ENCODE measurements around the gene CDH24. TPM values are rescaled to one million over a fixed set of nuclear protein-coding genes. Genes with fewer than 3 reads are reported as not detected.

Gene CDH24
- total and polyA plus RNA-seq, 2 experiments from 2014 or later: 6.9 to 18.0 TPM

GRCh38 chr14:23097786-23098185 lies 40.5 kb upstream of the CDH24 start:
- Histone ChIP-seq H3K4me3 (no peak overlapping the region), H3K4me1 (ENCODE audit: insufficient read depth) (peaks cover 18% of the 10 kb centered on the region), H3K27ac (no peak overlapping the region), H3K9me2 (replicated peaks; ENCODE audit: insufficient read depth) (no peaks in the 10 kb centered on the region), H3K9me3 (ENCODE audit: low read depth) (no peaks in the 10 kb centered on the region), H3K79me2 (peaks cover 51% of the 10 kb centered on the region), H2AFZ (no peak overlapping the region), H3K27me3 (no peaks in the 10 kb centered on the region), H3K4me2 (no peak overlapping the region), H3K36me3 (replicated peaks; ENCODE audit: insufficient read depth, low read depth) (no peaks in the 10 kb centered on the region), H4K20me1 (ENCODE audit: insufficient read depth, poor library complexity, severe bottlenecking) (peaks cover 21% of the 10 kb centered on the region)
- TF ChIP-seq CTCF (IDR thresholded peaks at IDR 0.05; ENCODE audit: poor library complexity): no peak
- no peak for TF ChIP-seq EZH2 (IDR thresholded peaks at IDR 0.05; ENCODE audit: borderline replicate concordance)
- no peak for TF ChIP-seq EZH2phosphoT487 (IDR thresholded peaks at IDR 0.05; ENCODE audit: low read depth, severe bottlenecking, unreplicated experiment)
- 98% methylated on average over 7 of the region's 7 CpGs for WGBS (ENCODE audit: low lambda C conversion rate, missing lambda C conversion rate)
- DNase-seq (ENCODE audit: low spot score): no peak

DNA sequence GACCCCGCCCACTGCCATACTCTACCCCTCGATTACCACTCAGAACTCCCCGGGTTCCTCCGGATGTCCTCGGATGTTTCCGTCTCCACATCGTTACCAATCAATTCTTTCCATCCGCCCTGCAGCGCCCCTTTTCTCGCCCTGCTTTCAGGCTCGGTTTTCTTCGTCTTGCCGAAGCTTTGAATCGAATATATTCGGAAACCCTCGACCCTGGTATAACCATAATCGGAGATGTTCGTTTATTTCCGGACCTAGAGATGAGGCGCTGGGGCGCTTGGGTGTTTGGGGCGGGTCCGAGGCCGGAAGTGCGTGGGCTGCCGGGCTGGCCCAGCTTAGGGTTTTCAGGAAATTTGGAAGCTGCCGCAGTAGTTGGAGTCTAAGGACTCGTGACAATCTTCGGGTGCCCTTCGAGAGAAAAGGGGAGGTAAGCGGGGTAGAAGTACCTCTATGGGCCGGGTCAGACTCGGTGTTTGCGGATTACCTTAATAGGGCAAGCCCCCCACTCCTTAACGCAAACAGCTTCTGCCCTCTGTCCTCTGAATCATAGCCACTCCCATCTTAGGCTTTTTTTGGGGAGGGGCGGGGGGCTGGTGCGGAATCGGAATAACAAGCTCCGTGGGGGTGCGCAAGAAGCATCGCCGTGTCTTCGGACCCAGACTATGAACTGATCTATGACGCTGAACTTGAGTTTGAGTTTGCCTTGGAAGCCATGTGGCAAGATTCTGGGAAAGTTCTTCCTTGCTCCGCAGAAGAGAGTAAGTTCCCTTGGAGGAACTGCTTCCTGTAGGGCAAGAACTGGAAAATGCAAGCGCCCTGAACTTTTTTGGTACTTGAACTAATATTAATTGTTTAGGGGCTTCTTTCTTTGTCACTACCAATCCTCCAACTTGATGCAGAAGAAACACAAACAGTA lies 38.1 kb upstream of the CDH24 start, which contains the start of gene C14orf119:
Gene C14orf119, plus strand, starts transcription at position 310 of the 913 bp plus-strand sequence. CDS start 2,154 bp downstream, outside the sequence.
- peak within 1 kb of the TSS; percentile 13 for H2AFZ ChIP-seq
- peak within 1 kb of the TSS; percentile 93 for H3K4me2 ChIP-seq
- TF ChIP-seq EZH2phosphoT487 (IDR thresholded peaks at IDR 0.05; ENCODE audit: low read depth, severe bottlenecking, unreplicated experiment) (no peak), CTCF (IDR thresholded peaks at IDR 0.05; ENCODE audit: poor library complexity) (no peak), EZH2 (IDR thresholded peaks at IDR 0.05; ENCODE audit: borderline replicate concordance) (no peak)
- DNase-seq (ENCODE audit: low spot score): peak; percentile 100
- H3K4me3 ChIP-seq: peak within 1 kb of the TSS; percentile 51
- peaks cover 18% of the 10 kb centered on the region for H3K4me1 ChIP-seq (ENCODE audit: insufficient read depth)
- peaks cover 73% of the 10 kb centered on the region for H3K79me2 ChIP-seq
- no peaks in the 10 kb centered on the region for H3K27me3 ChIP-seq
- no peaks in the 10 kb centered on the region for H3K9me3 ChIP-seq (ENCODE audit: low read depth)
- H3K27ac ChIP-seq: peak within 1 kb of the TSS; percentile 91
- no peaks in the 10 kb centered on the region for H3K36me3 ChIP-seq (replicated peaks; ENCODE audit: insufficient read depth, low read depth)
- peaks cover 31% of the 10 kb centered on the region for H4K20me1 ChIP-seq (ENCODE audit: insufficient read depth, poor library complexity, severe bottlenecking)
- no peaks in the 10 kb centered on the region for H3K9me2 ChIP-seq (replicated peaks; ENCODE audit: insufficient read depth)
- 1% methylated on average over 46 of the region's 46 CpGs for WGBS (ENCODE audit: low lambda C conversion rate, missing lambda C conversion rate)

- Histone ChIP-seq H4K20me1 (ENCODE audit: insufficient read depth, poor library complexity, severe bottlenecking) (peaks cover 31% of the 10 kb centered on the region), H3K4me1 (ENCODE audit: insufficient read depth) (peaks cover 18% of the 10 kb centered on the region), H3K4me2 (peak within 1 kb of the TSS; percentile 93), H3K79me2 (peaks cover 80% of the 10 kb centered on the region), H3K9me2 (replicated peaks; ENCODE audit: insufficient read depth) (no peaks in the 10 kb centered on the region), H2AFZ (peak within 1 kb of the TSS; percentile 13), H3K36me3 (replicated peaks; ENCODE audit: insufficient read depth, low read depth) (no peaks in the 10 kb centered on the region), H3K4me3 (peak within 1 kb of the TSS; percentile 51), H3K27ac (peak within 1 kb of the TSS; percentile 91), H3K27me3 (no peaks in the 10 kb centered on the region), H3K9me3 (ENCODE audit: low read depth) (no peaks in the 10 kb centered on the region)
- WGBS (ENCODE audit: low lambda C conversion rate, missing lambda C conversion rate): 2% methylated on average over 53 of the region's 55 CpGs
- TF ChIP-seq EZH2 (IDR thresholded peaks at IDR 0.05; ENCODE audit: borderline replicate concordance) (no peak), EZH2phosphoT487 (IDR thresholded peaks at IDR 0.05; ENCODE audit: low read depth, severe bottlenecking, unreplicated experiment) (no peak), CTCF (IDR thresholded peaks at IDR 0.05; ENCODE audit: poor library complexity) (no peak)
- DNase-seq (ENCODE audit: low spot score): peak; percentile 91
Measured at GRCh38 chr14:23094666-23095195, 37.4 kb upstream of the CDH24 start, which contains the start of gene ACIN1. Gene ACIN1, minus strand, starts transcription at chr14:23095136. Its CDS starts 24 bp downstream, at chr14:23095112.
